GM20000 (cell line): ENCODE results near the gene GRHPR.
"Not testable (repeated sequence)": the region's sequence is repeated elsewhere in the genome, so short reads cannot be mapped to it uniquely, and the experiment has no call there.

ENCODE experiments used
- DNase-seq: peaks from one replicate; pipeline ENCODE4 v3.0.0; 2012; ENCODE audit warnings: low spot score
- TF ChIP-seq, protein P1 (sequence below): IDR thresholded peaks from 2 replicates; pipeline ENCODE4 v1.5.1; 2012; ENCODE audit warnings: mild to moderate bottlenecking, control low read depth; ENCODE audit errors: extremely low read depth, missing control alignments

GRHPR gene

GRCh38 chr9:37424686-37425297 is 2.3 kb downstream of the GRHPR start:
- TF ChIP-seq, protein P1, sequence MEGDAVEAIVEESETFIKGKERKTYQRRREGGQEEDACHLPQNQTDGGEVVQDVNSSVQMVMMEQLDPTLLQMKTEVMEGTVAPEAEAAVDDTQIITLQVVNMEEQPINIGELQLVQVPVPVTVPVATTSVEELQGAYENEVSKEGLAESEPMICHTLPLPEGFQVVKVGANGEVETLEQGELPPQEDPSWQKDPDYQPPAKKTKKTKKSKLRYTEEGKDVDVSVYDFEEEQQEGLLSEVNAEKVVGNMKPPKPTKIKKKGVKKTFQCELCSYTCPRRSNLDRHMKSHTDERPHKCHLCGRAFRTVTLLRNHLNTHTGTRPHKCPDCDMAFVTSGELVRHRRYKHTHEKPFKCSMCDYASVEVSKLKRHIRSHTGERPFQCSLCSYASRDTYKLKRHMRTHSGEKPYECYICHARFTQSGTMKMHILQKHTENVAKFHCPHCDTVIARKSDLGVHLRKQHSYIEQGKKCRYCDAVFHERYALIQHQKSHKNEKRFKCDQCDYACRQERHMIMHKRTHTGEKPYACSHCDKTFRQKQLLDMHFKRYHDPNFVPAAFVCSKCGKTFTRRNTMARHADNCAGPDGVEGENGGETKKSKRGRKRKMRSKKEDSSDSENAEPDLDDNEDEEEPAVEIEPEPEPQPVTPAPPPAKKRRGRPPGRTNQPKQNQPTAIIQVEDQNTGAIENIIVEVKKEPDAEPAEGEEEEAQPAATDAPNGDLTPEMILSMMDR: no peak

GRCh38 chr9:37425298-37425752 is 2.8 kb downstream of the GRHPR start:
- no peak for DNase-seq
- TF ChIP-seq, protein P1: no peak

More at GRCh38 chr9:37424686-37425297, 2.3 kb downstream of the GRHPR start:
- no peak for DNase-seq

GRCh38 chr9:37426431-37426830 is 3.9 kb downstream of the GRHPR start:
- not testable (repeated sequence) for DNase-seq

GRCh38 chr9:37426846-37427245 is 4.3 kb downstream of the GRHPR start:
- DNase-seq: no peak

DNA sequence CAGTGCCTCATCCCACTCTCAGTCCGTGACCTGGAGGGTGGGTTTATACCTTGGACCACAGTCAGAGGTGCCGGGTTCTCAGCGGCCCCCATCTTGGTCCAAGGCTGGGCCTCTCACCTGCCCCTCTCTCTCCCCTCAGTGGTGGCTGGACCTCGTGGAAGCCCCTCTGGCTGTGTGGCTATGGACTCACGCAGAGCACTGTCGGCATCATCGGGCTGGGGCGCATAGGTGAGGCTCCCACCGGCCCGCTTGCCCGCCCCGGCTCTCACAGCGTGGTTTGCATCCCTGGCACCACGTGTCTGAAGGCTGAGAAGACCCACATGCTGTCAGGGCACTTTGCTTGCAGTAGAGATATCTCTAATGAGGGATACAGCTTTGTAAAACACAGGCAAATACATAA is 5.8 kb downstream of the GRHPR start:
- TF ChIP-seq, protein P1: no peak
- no peak for DNase-seq

More at GRCh38 chr9:37426846-37427245, 4.3 kb downstream of the GRHPR start:
- TF ChIP-seq, protein P1: no peak

DNA sequence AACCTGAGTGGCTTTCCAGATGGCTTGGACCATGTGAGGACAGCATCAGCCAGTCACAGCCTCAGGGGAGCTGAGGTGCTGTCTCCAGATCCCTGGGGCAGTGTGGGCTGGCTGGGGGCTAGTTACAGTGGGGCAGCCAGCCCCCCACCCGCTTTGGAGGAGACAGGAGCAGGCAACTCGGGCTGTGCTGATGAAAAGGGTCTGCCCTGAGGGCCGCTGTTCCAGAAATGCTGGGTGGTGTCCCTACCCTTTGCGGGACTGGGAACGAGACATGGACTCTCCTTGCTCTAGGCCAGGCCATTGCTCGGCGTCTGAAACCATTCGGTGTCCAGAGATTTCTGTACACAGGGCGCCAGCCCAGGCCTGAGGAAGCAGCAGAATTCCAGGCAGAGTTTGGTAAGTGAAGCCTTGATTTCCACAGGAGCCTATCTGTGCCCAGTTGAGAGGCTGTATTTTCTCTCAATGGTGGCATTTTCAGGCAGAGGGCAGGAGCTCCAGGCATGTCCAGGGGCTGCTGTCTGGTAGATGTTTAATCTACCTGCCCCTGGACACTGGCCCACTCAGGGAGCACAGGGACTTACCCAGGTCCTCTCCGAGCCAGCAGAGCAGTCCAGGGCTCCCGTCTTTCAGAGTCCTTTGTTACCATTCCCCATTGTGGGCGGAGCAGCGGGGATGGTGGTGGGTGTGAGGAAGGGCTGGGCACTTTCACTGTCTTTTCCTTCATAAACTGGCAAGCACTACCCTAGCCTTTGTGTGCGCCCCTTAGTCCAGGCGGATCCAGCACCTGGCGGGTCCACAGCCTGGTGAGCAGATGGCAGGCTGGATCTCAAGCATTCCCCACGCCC is 7.2 kb downstream of the GRHPR start:
- DNase-seq: no peak
- TF ChIP-seq, protein P1: no peak

- DNase-seq: no peak
- TF ChIP-seq, protein P1: no peak
Measured at GRCh38 chr9:37430841-37431597, 8.5 kb downstream of the GRHPR start.
